ENCODE measurements around the gene PTPRT.

DNA sequence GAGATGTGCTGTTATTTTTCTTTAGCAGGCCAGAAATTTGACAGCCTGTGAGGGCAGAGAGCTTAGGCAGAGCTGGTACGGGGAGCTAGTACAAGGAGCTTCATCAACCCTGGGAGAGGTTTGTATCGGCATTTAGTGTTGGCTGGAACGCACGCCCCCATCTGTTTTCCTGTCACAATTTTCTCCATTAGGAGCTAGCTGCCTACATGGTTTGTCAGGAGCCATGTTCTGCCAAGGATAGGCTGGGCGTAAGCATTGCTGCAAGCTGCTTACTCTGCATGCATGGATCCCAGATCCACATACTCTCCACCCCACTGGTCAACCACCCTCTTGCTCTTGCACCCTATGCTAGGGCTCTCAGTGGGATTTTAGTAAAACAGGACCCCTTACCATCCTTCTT, 1122.5 kb downstream of the PTPRT start:
- TF ChIP-seq, protein P1, sequence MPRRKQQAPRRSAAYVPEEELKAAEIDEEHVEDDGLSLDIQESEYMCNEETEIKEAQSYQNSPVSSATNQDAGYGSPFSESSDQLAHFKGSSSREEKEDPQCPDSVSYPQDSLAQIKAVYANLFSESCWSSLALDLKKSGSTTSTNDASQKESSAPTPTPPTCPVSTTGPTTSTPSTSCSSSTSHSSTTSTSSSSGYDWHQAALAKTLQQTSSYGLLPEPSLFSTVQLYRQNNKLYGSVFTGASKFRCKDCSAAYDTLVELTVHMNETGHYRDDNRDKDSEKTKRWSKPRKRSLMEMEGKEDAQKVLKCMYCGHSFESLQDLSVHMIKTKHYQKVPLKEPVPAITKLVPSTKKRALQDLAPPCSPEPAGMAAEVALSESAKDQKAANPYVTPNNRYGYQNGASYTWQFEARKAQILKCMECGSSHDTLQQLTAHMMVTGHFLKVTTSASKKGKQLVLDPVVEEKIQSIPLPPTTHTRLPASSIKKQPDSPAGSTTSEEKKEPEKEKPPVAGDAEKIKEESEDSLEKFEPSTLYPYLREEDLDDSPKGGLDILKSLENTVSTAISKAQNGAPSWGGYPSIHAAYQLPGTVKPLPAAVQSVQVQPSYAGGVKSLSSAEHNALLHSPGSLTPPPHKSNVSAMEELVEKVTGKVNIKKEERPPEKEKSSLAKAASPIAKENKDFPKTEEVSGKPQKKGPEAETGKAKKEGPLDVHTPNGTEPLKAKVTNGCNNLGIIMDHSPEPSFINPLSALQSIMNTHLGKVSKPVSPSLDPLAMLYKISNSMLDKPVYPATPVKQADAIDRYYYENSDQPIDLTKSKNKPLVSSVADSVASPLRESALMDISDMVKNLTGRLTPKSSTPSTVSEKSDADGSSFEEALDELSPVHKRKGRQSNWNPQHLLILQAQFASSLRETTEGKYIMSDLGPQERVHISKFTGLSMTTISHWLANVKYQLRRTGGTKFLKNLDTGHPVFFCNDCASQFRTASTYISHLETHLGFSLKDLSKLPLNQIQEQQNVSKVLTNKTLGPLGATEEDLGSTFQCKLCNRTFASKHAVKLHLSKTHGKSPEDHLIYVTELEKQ (tag by site-specific recombination; IDR thresholded peaks at IDR 0.05; ENCODE audit: borderline replicate concordance), result no peak
- TF ChIP-seq ZNF623 (tag by site-specific recombination; IDR thresholded peaks at IDR 0.05) (no peak), ZNF777 (tag by site-specific recombination; IDR thresholded peaks at IDR 0.05; ENCODE audit: borderline replicate concordance) (no peak), ZNF155 (tag by site-specific recombination; IDR thresholded peaks at IDR 0.05) (no peak), ZNF23 (tag by site-specific recombination; IDR thresholded peaks at IDR 0.05; ENCODE audit: borderline replicate concordance) (no peak)
- TF ChIP-seq, protein P2, sequence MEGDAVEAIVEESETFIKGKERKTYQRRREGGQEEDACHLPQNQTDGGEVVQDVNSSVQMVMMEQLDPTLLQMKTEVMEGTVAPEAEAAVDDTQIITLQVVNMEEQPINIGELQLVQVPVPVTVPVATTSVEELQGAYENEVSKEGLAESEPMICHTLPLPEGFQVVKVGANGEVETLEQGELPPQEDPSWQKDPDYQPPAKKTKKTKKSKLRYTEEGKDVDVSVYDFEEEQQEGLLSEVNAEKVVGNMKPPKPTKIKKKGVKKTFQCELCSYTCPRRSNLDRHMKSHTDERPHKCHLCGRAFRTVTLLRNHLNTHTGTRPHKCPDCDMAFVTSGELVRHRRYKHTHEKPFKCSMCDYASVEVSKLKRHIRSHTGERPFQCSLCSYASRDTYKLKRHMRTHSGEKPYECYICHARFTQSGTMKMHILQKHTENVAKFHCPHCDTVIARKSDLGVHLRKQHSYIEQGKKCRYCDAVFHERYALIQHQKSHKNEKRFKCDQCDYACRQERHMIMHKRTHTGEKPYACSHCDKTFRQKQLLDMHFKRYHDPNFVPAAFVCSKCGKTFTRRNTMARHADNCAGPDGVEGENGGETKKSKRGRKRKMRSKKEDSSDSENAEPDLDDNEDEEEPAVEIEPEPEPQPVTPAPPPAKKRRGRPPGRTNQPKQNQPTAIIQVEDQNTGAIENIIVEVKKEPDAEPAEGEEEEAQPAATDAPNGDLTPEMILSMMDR (tag by site-specific recombination; IDR thresholded peaks at IDR 0.05), result no peak
